ENCODE results near the gene EMP2. TPM values are rescaled to one million over a fixed set of nuclear protein-coding genes. Genes with fewer than 3 reads are reported as not detected.

EMP2 gene
- total RNA-seq, 1 experiment from 2014 or later: 41.7 TPM

- no peak for DNase-seq (ENCODE audit: low spot score)
Measured at GRCh38 chr16:10493276-10493675, 87.1 kb downstream of the EMP2 start.

DNA sequence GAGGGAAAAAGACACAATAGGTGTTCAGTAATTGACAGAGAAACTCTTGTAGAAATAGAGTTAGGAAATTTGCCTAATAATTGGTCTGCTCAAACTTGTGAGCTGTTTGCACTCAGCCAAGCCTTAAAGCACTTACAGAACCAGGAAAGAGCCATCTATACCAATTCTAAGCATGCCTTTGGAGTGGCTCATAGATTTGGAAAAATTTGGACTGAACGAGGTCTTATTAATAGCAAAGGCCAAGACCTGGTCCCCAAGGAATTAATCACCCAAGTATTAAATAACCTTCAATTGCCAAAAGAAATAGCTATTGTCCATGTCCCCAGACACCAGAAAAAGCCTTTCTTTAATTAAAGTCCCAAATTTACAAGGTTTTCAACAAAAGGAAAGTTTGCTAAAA is 90.3 kb downstream of the EMP2 start:
- DNase-seq (ENCODE audit: low spot score): no peak

DNA sequence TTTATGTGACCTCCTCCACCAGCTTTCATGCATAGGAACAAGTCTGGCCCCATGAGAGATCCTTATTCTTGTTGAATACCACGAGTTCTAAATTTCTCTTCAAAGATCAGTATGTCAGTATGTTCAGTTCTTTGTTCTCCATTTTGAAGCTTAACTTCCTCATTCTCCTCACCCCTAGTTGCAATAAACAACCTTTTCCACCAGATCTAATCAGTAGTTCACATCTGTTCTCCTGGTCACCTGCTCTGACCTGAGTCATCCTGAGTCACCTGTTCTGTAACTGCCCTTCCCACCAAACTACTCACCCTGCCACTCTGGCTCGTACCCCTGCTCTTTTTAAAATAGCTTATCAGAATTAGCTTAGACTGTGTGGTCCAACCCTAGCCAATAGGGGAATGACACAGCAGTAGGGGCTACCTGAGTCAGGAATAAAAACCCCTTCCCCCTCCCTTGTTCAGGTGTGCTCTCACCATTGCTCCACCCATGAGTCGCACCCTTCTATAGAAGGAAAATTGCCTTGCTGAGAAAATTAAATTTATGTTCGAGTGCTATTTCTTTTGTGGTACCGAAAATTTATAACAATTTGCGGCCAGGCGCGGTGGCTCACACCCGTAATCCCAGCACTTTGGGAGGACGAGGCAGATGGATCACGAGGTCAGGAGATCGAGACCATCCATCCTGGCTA is 94.6 kb downstream of the EMP2 start:
- no peak for DNase-seq (ENCODE audit: low spot score)

GRCh38 chr16:10485159-10485558 is 95.2 kb downstream of the EMP2 start:
- no peak for DNase-seq (ENCODE audit: low spot score)

- no peak for DNase-seq (ENCODE audit: low spot score)
Measured at GRCh38 chr16:10480151-10480550, 100.2 kb downstream of the EMP2 start.

Small RNA genes lying within 50 kb of the gene (small RNA-seq; reads per million reads assigned to genes)
- not detected for gene RNU6-633P

Other genes with a start within 250 kb of the EMP2 start
- 0.41 and 1.8 TPM in 2 replicates for gene ATF7IP2, start 194.5 kb downstream of the EMP2 start, total RNA-seq (2014; rRNA removed; shearing (Covaris generic))
- gene TEKT5, start 114.3 kb upstream of the EMP2 start, total RNA-seq (2014; rRNA removed; shearing (Covaris generic)): 0.42 TPM in 1 of 2 replicates, not detected in the other
- 21.6 and 32.1 TPM in 2 replicates for gene NUBP1, start 163.2 kb upstream of the EMP2 start, total RNA-seq (2014; rRNA removed; shearing (Covaris generic))
- not detected in 2 replicates for gene TVP23A, start 238.2 kb upstream of the EMP2 start, total RNA-seq (2014; rRNA removed; shearing (Covaris generic))